Stimulated activated CD4-positive, alpha-beta T cell treated with anti-CD3 and anti-CD28 coated beads, Interleukin-1b, Interleukin-23, amount 100 ng/mL, for 24 hours (primary cell): Measurements from ENCODE around the gene CDC14C.
"Not testable (repeated sequence)": the region's sequence is repeated elsewhere in the genome, so short reads cannot be mapped to it uniquely, and the experiment has no call there.

Source experiments
- DNase-seq, 4 experiments: peaks; one replicate each; pipeline ENCODE4 v3.0.0-alpha.2; 2020; ENCODE audit warnings: low read depth in 4 of 4, low spot score in 1 of 4

CDC14C gene

GRCh38 chr7:48924433-48924832 lies at the start of gene CDC14C:
CDC14C (plus strand) TSS chr7:48924547; CDS start chr7:48924673, 126 bp downstream.
- DNase-seq = no peak

- DNase-seq = no peak
These were observed 49.1 kb upstream of the CDC14C start for GRCh38 chr7:48875045-48875916.

GRCh38 chr7:48876087-48876486 lies 48.3 kb upstream of the CDC14C start:
- DNase-seq = no peak

- no peak for DNase-seq
These were observed 43.5 kb upstream of the CDC14C start for GRCh38 chr7:48880851-48881250.

GRCh38 chr7:48887500-48887899 lies 36.8 kb upstream of the CDC14C start:
- DNase-seq = no peak

GRCh38 chr7:48894574-48894973 lies 29.8 kb upstream of the CDC14C start:
- no peak for DNase-seq

GRCh38 chr7:48899932-48900331 lies 24.4 kb upstream of the CDC14C start:
- DNase-seq = no peak

- DNase-seq = no peak
These were observed 22.4 kb upstream of the CDC14C start for GRCh38 chr7:48901966-48902365.

- DNase-seq = no peak
These were observed 19.4 kb upstream of the CDC14C start for GRCh38 chr7:48904975-48905374.

GRCh38 chr7:48905686-48906085 lies 18.7 kb upstream of the CDC14C start:
- DNase-seq = not testable (repeated sequence)

- not testable (repeated sequence) for DNase-seq
These were observed 14.5 kb upstream of the CDC14C start for GRCh38 chr7:48909887-48910286.

- no peak for DNase-seq
These were observed 7.1 kb downstream of the CDC14C start for GRCh38 chr7:48931481-48931880.

- DNase-seq = no peak
These were observed 8.0 kb downstream of the CDC14C start for GRCh38 chr7:48932126-48932910.

- DNase-seq = no peak
These were observed 9.3 kb downstream of the CDC14C start for GRCh38 chr7:48933549-48934085.

- no peak for DNase-seq
These were observed 14.4 kb downstream of the CDC14C start for GRCh38 chr7:48938539-48939295.

- no peak for DNase-seq
These were observed 19.1 kb downstream of the CDC14C start for GRCh38 chr7:48943279-48943990.

GRCh38 chr7:48955916-48956315 lies 31.6 kb downstream of the CDC14C start:
- no peak for DNase-seq

- DNase-seq = no peak
These were observed 35.3 kb downstream of the CDC14C start for GRCh38 chr7:48959676-48960075.

GRCh38 chr7:48962821-48963505 lies 38.6 kb downstream of the CDC14C start:
- no peak for DNase-seq

GRCh38 chr7:48964074-48964473 lies 39.7 kb downstream of the CDC14C start:
- no peak for DNase-seq
